ENCODE results near the gene PSMA3.

Gene PSMA3

GRCh38 chr14:58276208-58276607 lies 31.6 kb downstream of the PSMA3 start:
- Histone ChIP-seq H3K27me3 (replicated peaks; ENCODE audit: insufficient read depth, low read length) (no peaks in the 10 kb centered on the region), H3K9ac (ENCODE audit: low read length) (no peak overlapping the region), H2AFZ (ENCODE audit: low read length) (no peak overlapping the region), H3K4me1 (ENCODE audit: low read length) (no peaks in the 10 kb centered on the region), H3K4me2 (ENCODE audit: low read depth, low read length) (no peak overlapping the region), H4K20me1 (ENCODE audit: insufficient read depth, low read length) (no peaks in the 10 kb centered on the region), H3K4me3 (ENCODE audit: low read length) (no peak overlapping the region), H3K36me3 (replicated peaks; ENCODE audit: insufficient read depth, low read length) (no peaks in the 10 kb centered on the region; the same call in 1 of the 2 replicates), H3F3A (ENCODE audit: insufficient read depth, low read length) (no peaks in the 10 kb centered on the region; the same call in 1 of the 2 replicates), H3K9me3 (replicated peaks; ENCODE audit: insufficient read depth, low read length) (no peaks in the 10 kb centered on the region), H3K27ac (ENCODE audit: low read length) (no peak overlapping the region), H3K9me2 (replicated peaks; ENCODE audit: insufficient read depth, low read length) (no peaks in the 10 kb centered on the region), H3K79me2 (ENCODE audit: low read length) (peaks cover 33% of the 10 kb centered on the region)
- TF ChIP-seq EZH2 (optimal IDR thresholded peaks at IDR 0.05; ENCODE audit: low read depth, low read length) (no peak), CTCF (IDR thresholded peaks at IDR 0.05; ENCODE audit: low read length) (no peak), EZH2phosphoT487 (IDR thresholded peaks at IDR 0.05; ENCODE audit: low read length) (no peak)
- no peak for DNase-seq

GRCh38 chr14:58278177-58278576 lies 33.5 kb downstream of the PSMA3 start:
- Histone ChIP-seq H3K36me3 (replicated peaks; ENCODE audit: insufficient read depth, low read length) (no peaks in the 10 kb centered on the region), H4K20me1 (ENCODE audit: insufficient read depth, low read length) (no peaks in the 10 kb centered on the region), H3F3A (ENCODE audit: insufficient read depth, low read length) (no peaks in the 10 kb centered on the region; the same call in 1 of the 2 replicates), H3K4me3 (ENCODE audit: low read length) (no peak overlapping the region), H3K9ac (ENCODE audit: low read length) (no peak overlapping the region), H3K79me2 (ENCODE audit: low read length) (peaks cover 35% of the 10 kb centered on the region), H3K4me1 (ENCODE audit: low read length) (no peaks in the 10 kb centered on the region), H2AFZ (ENCODE audit: low read length) (no peak overlapping the region), H3K9me2 (replicated peaks; ENCODE audit: insufficient read depth, low read length) (no peaks in the 10 kb centered on the region), H3K4me2 (ENCODE audit: low read depth, low read length) (no peak overlapping the region), H3K27ac (ENCODE audit: low read length) (no peak overlapping the region), H3K9me3 (replicated peaks; ENCODE audit: insufficient read depth, low read length) (no peaks in the 10 kb centered on the region), H3K27me3 (replicated peaks; ENCODE audit: insufficient read depth, low read length) (no peaks in the 10 kb centered on the region)
- TF ChIP-seq CTCF (IDR thresholded peaks at IDR 0.05; ENCODE audit: low read length): no peak
- no peak for TF ChIP-seq EZH2phosphoT487 (IDR thresholded peaks at IDR 0.05; ENCODE audit: low read length)
- TF ChIP-seq EZH2 (optimal IDR thresholded peaks at IDR 0.05; ENCODE audit: low read depth, low read length): no peak
- DNase-seq: no peak

GRCh38 chr14:58280954-58281787 lies 36.5 kb downstream of the PSMA3 start:
- TF ChIP-seq EZH2phosphoT487 (IDR thresholded peaks at IDR 0.05; ENCODE audit: low read length) (no peak), EZH2 (optimal IDR thresholded peaks at IDR 0.05; ENCODE audit: low read depth, low read length) (no peak), CTCF (IDR thresholded peaks at IDR 0.05; ENCODE audit: low read length) (no peak)
- DNase-seq: no peak
- Histone ChIP-seq H2AFZ (ENCODE audit: low read length) (no peak overlapping the region), H3K4me1 (ENCODE audit: low read length) (no peaks in the 10 kb centered on the region), H3K4me3 (ENCODE audit: low read length) (no peak overlapping the region), H3F3A (ENCODE audit: insufficient read depth, low read length) (no peaks in the 10 kb centered on the region; the same call in 1 of the 2 replicates), H3K27ac (ENCODE audit: low read length) (no peak overlapping the region), H3K9me2 (replicated peaks; ENCODE audit: insufficient read depth, low read length) (no peaks in the 10 kb centered on the region), H3K79me2 (ENCODE audit: low read length) (peaks cover 39% of the 10 kb centered on the region), H3K9me3 (replicated peaks; ENCODE audit: insufficient read depth, low read length) (no peaks in the 10 kb centered on the region), H3K9ac (ENCODE audit: low read length) (no peak overlapping the region), H3K4me2 (ENCODE audit: low read depth, low read length) (no peak overlapping the region), H4K20me1 (ENCODE audit: insufficient read depth, low read length) (no peaks in the 10 kb centered on the region), H3K27me3 (replicated peaks; ENCODE audit: insufficient read depth, low read length) (no peaks in the 10 kb centered on the region), H3K36me3 (replicated peaks; ENCODE audit: insufficient read depth, low read length) (no peaks in the 10 kb centered on the region)
